ENCODE data around the gene GNAI3.

GNAI3 gene

DNA sequence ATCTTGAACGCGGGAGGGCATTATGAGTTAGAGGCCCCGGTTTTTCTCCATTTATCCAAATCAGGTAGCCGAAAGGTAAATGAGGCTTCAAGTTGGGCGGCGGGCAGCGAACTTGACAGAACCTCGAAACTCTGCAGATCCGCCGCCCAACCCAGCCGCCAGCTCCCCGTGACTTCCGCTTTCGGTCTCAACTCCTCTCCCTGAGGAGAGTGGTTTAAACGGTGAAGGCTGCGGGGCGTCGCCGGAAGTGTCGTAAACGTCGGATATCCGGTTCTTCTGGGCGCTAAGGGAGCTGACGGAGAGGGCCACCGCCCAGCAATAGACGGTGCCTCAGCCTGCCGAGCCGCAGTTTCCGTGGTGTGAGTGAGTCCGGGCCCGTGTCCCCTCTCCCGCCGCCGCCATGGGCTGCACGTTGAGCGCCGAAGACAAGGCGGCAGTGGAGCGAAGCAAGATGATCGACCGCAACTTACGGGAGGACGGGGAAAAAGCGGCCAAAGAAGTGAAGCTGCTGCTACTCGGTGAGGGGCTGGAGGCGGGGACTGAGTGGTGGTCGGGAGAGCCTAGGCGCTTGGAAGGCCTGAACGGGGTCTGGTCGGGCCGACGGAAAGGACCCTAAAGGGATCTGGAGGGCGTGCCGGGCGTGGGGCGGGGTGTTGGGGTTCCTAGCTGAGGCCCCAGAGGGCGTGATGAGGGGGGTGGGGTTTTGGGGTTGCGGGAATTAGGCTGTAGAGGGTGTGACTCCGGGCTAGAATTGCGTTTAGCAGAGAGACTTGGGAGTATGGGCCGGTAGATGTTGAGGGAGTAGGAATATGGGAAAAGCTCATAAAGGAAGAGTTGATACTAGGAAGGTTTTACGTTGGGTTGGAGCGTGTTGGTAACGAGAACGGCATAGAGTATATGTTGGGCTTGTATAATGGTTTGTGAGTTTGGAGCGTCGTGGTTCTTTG is at the start of gene GNAI3:
TSS of gene GNAI3 (plus strand) at position 295 of the 947 bp plus-strand sequence. CDS start at position 401, 106 bp downstream.
- peak; percentile 97 for DNase-seq

DNA sequence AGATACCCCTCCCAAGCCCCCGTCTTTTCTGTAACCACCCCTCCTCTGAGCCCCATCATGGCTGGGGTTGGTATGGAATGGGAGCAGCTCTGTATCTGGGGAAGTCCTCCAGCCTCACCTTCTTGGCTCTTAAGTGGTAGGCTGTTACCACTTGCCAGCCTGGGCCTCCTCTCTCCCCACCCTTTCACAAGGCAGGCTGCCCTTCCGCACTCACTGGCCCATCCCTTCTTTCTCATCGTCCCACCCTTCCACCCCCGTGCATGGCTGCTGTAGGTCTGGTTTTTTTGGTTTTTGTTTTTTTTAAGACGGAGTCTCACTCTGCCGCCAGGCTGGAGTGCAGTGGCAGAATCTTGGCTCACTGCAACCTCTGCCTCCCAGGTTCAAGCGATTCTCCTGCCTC is 49.3 kb upstream of the GNAI3 start:
- DNase-seq: no peak

DNA sequence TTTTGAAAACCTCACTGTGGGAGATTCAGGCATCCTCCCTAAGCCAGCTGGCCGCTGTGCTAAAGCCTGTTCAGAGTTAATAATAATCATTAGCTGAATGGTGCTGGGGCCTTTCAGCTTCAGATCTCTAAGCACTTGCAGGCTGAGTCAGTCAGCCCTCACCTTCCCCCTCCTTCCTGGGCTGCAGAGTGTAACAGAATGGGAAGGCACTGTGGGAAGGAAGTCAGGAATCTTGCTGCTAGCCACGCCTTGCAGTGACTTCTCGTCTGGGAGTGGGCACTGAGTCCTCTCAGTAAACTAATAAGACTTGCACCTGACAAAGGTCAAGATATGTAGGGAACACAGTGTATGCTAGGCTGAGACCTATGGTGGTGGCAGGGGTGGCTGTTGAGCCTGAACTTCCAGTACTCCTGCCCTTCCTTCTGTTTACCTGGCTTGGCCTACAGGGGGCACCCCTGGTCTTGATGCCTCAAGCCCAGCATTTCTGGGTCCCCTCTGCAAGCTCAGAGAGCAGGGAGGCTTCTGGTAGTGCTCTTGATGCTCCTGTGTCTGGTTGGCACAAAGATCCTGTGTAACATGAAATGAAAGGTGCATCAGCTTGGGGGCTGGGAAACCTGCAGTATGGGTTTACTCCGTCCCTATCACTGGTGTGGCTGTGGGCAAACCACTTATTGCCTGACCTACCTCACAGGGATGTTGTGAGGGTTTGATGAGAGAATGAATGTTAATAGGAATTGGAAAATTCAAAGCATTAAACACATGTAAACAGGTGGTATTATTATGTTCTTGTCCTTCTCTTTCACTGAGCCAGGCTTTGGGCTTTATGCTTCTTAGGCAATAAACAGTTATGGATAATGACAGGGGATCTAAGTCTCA is 48.5 kb upstream of the GNAI3 start:
- peak; percentile 77 for DNase-seq

DNA sequence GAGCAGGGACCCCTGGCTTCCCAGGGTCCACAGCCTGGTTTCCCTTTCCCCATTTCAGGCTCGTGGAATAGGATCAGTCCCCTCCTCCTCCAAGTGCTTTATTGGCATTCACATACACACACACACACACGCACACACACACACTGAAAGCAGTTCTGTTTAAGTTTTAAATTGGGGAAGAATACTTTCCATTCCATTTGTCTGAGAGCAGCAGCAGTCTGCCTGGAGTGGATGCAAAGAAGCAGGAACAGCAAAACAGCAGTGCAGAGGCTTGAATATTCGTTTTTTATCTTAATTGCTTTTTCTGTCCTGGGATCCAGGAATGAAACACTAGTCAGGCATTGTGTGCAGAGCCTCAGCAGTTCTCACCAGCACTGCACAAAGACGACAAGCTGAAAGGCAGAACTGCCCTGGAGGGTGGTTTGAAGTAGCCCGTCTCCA is 47.5 kb upstream of the GNAI3 start:
- no peak for DNase-seq

DNA sequence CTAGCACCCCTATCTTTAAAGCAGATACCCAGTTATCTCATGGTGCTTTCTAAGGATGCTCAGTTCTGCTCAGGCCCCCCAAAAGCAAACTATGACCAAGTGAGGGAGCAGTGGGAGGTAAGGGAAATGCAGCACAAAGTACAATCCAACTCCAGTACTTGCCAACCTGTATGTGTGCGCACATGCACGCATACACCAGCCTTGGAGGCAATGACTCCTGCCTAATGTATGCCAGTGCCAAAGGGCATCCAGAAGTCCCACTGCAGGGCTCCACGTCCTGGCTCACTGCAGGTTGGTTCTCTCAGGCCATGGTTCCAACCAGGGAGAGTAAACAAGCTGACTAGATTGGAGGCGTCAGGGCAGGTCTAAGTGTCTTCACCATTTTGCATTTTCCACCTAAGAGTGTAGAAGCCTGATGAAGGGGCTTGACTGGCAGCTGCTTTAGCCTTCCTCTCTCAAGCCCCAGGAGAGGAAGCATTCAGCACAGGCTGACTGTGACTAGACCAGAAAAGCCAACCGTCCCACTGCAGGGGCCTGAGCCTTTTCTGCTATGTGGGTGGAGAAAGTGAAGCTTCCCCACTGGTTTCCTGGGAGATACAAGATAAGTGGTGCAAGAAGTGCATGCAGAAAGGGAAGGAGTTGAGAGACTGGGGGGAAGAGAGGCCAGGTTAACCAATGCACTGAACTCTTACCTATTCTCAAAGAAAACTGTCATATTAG is 46.6 kb upstream of the GNAI3 start:
- DNase-seq: no peak

DNA sequence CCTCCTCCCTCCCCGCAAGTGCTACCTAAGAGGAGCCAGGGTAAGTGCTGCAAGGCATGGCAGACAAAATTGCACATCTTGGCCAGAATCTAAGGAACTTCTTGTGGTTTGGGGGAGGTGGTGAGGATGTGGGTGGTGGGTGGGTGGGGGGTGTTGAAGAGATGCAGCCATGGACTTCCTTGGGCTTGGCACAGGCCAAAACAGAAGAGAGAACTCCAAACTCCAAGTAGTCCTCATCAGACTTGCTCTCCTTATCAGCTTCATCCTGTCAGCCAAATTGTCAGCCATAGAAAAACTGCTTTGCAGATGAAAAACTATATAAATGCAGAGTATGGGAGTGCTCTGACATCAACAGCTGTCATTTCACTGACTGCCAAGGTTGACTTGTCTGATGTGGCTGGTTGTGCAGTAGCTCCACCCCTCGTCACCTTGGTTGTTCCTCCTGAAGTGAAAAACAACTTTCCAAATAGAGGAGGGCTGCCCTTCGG is 46.0 kb upstream of the GNAI3 start:
- peak; percentile 42 for DNase-seq

DNA sequence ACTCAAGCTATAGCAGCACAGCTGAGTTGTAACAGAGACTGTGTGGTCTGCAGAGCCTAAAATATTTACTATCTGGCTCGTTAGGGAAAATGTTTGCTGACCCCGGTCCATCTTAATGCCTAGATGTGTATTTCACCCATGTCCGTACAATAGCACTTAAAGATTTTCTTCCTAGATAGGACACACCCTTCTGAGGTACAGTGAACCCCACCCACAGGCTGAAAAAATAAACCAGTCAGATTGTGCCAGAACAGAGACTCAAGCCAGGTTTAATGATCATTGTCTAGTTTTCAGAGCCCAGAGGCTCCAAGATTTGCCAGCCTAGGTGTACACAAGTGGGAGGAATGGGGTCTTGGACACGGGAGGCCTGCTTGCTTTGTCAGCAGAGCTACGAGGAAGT is 44.5 kb upstream of the GNAI3 start:
- DNase-seq: no peak

DNA sequence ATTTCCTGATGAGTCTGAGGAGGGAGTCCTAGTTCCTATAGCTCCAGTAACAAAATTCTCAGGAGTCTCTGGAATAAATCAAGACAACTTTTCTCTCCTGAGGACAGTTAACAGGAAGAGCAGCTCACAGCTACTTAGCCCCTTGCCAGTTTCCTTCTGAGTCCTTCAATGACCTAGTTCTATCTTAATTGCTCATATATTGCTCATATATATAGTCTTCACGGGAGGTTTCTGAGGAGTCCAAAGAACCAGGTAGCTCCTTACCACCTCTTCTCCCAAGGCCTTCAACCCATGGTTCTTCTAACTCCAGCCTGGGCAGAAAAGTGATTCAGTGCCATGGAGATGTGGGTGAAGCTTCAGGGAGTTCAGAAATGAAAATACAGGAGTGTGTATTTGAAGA is 43.4 kb upstream of the GNAI3 start:
- DNase-seq: no peak

DNA sequence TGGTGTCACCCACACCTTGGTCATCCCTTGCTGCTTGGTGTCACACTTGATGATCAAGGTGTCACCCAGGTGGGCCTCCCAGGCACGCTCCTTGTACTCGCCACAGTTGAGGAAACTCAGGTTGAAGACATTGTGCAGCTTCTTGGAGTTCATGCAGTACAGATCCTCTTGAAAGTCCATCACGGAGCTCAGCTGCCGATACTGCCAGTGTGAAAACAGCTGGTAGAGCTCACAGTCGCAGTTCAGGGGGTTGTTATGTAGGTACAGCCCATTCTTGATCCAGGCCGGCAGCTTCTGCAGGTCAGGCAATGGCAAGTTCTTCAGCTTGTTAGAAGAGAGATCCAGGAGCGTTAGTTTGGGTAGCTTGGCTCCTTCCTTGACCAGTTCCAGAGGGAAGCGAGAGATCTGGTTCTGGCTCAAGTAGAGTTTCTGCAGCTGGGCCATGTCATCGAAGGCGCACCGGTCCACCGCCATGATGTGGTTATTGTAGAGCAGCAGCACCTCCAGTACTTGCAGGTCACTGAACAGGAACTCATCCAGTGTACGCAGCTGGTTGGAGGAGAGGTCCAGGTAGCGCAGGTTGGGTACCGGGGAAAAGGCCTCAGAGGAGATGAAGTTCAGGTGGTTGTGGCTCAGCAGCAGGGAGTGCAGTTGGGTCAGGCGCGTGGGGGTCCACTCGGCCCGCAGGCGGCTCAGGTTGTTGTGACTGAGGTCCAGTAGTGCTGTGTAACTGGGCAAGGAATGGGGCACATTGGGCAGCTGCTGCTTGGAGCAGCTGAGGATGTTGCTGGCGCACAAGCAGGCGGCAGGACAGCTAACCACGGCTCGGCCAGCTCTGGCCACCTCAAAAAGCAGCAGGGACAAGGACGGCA is 40.2 kb upstream of the GNAI3 start:
- no peak for DNase-seq

DNA sequence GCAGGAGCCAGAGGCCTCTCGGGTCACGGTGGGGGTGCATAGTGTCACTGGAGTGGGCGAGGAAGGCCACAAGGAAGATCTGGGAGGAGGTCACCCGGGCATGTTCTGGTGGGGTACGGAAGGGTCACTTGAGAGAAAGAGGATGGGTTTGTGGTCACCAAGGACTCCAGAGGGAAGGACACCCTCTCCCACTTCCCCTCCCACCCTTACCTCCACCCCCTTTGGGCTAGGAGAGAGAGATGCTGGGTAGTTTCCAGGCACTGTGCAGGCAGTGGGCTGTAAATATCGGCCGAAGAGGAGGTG is 39.6 kb upstream of the GNAI3 start:
- DNase-seq: no peak

DNA sequence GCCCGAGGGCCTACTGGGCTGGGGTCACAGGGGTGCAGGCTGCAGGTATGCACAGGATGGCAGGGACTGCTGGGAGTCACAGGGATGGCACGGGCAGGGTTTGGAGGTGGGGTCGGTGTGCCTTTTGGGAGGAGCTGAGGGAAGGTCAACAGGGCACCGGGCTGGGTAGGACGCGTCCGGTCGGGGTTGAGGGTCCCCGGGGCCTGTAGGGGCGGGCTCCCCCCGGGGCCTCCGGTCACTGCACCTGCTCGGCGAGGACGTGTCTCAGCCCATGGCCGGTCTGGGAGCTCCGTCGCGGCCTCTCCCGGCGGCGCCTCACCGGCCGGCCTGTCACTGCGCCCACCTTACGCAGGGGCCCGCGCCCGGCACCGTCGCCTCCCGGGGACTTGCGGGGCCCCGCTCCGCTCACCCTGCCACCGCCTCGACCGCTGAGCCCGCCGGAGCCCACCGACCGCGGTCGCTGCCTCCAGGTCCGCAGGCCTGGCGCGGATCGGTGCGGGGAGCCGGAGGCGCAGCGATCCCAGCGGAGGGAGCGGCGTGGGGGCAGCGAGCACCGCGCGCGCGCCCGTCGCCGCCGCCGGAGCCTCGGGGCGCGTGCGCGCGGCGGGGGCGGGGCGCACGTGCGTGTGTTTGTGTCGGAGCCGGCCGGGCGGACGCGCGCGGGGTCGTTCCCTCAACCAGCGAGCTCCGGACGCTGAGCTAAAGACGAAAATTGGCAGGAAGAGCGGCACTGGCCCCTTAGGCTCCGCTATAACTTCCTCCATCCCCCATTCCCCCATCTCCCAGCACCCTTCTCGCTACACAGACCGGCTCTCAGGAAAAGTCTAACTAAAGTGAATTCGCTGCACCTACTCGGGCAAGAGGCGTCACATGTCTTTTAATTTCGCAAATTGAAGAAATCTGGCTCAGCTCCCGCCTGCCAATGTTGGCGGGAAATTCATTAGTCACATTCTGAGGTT is 39.0 kb upstream of the GNAI3 start, which contains the start of gene AMIGO1:
TSS of gene AMIGO1 (minus strand) at position 552 of the 959 bp plus-strand sequence. CDS start 815 bp downstream, outside the sequence.
- DNase-seq: peak; percentile 71

DNA sequence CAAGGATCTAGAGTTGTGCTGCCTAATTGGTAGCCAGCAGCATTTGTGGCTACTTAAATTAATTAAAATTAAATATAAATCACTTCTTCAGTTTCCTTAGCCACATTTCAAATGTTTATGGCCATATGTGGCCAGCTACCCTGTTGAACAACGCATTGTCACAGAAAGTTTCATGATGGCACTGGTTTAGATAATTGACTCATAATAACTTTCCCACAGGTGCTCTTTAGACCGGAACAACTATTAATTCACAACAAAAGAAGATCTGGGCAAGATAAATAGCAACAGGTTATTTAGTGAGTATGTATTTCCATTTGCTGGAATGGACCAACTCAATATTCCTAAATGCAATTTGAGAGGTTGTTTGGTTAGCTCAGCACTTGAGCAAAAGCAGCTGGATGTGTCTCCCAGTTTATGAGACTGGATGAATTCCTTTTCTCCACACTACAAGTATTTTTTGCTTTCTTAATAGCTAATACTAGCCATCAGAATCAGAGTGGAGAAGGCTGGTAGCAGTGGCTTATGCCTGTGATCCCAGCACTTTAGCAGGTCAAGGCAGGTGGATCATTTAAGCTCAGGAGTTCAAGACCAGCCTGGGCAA is 35.2 kb upstream of the GNAI3 start:
- no peak for DNase-seq

DNA sequence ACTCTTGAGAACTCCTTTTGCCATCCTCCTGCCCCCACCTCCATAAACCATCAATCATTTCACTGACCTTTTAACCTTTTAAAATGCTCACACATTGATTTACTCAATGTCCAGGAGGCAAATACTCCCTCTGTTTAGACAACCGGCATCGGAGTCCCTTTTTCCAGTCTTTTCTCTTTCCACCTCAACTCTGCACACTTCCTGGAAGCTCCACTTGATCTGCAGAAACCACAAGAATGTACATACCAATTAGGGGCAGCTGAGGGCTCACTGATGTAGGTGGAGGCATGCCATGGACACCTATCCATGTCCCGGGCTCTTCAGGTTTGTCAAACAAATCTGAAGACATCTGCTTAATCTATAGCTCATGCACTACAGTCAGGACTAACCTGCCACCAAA is 33.6 kb upstream of the GNAI3 start:
- DNase-seq: no peak

DNA sequence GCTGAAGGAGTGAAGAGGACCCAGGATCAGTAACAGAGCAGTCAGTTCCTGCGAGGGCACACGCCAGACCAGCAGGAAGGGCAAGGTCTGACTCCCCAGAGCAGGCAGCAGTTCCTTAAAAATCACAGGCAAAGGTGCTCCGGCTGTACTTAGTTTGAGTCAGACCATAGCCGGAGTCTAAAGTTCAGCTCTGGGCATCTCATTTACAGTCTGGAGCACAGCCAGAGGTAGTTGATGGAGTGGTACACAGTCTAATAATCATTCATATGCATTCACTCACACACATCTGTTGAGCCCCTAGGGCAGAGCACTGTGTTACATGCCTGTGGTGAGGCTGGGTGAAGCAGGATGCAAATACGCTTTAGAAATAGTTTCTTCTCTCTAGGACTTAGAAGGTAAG is 31.5 kb upstream of the GNAI3 start:
- DNase-seq: no peak

DNA sequence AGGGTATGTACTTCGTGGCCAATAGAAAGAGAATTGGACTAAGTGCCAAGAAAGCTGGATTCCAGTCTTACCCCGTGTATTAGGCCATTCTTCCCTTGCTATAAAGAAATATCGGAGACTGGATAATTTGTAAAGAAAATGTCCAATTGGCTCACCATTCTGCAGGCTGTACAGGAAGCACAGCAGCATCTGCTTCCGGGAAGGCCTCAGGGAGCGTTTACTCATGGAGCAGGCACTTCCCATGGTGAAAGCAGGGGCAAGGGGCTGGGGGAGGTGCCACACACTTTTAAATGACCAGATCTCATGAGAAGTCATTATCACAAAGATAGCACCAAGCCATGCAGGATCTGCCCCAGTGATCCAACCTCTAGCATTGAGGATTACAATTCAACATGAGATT is 31.1 kb upstream of the GNAI3 start:
- no peak for DNase-seq

DNA sequence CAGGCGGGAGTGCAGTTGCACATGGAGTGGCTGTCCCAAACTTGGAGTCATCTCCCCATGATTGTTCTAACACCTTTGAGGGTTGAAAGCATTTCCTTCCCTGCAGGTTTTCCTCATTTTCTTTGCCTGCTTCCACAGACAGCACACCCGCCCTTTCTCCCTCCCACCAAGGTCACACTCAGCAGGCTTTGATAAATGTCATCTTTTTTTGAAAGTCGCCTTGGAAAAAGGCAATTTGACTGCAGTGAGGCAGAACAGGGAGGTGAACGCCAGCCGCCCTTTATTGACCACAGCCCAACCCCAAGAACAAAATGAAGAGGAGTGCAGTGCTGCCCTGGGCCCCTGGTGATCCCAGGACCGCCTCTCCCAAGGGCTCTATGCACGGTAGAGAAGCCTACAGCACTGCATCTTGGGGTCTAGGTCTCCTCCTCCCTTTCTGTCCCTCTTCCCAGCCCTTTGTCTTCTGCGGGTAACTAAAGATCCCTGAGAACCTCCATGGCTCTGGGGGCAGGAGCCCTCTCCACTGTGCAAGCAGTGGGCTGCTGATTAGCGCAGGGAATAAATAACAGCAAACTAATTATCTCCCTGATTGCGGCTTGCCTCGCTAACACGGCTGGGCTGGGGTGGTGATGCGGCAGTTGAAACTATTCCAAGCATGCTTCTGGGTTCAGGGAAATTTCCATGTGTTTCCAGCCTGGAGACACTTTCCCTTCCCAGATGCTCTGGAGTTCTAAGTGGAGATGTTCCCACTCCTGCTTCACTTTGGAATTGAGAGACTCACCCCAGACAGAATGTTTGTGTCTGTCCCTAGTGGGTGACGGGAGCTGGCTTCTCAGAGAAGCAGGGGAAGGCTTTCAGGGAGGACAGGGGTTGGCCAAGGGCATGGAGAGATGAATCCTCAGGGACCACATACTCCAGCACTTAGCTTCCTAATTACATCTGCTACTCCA is 27.1 kb upstream of the GNAI3 start:
- no peak for DNase-seq

DNA sequence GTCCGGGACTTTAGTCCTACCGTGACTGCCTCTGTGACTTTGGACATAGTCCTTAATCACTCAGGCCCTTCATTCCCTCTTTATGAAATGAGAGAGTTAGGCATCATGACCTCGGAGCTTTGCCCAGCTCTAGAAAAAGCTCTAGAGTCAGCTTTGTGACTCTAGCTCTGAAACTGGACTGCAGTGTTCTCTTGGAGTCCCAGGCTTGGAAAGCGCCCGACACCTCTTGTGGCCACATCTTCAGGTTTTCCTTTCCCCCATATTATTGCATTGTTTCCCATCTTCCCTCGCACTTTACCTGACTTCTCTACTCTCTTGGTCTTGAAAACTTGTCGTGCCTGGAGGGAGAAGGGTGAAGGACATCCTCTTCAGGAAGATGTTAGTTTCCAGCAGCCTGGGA is 26.4 kb upstream of the GNAI3 start:
- DNase-seq: no peak

DNA sequence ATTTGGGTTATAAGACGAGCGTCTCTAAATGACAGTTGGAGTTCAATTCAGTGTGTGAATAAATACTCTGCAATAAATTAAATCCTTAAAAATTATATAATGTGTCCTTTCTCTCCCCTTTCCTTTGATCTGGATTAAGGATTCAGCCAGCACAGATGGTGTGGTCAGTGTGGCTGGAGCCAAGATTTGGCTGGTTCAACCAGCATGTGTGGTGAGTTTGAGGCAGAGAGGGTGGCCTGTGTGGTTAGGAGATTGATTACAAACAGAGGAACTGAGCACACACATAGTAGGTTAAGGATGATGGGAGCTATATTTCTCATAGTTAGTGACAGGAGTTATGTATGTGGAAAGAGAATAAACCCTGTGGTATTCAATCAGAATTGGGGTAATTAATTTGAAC is 24.7 kb upstream of the GNAI3 start:
- no peak for DNase-seq

Data from activated CD4-positive, alpha-beta T cell treated with anti-CD3 and anti-CD28 coated beads for 48 hours (primary cell).